GM18907 (cell line): ENCODE data around the gene SPC24.
A peak's percentile ranks its signal among the peaks of the same experiment; 100 is the strongest.
"Not testable (repeated sequence)": the region's sequence is repeated elsewhere in the genome, so short reads cannot be mapped to it uniquely, and the experiment has no call there.

ENCODE experiments used
- ATAC-seq: cut with Tn5 transposase; IDR thresholded peaks from one replicate; pipeline ENCODE4 v1.9.1; 2021; ENCODE audit warnings: mild to moderate bottlenecking, moderate library complexity; ENCODE audit not compliant: unreplicated experiment

Gene SPC24

DNA sequence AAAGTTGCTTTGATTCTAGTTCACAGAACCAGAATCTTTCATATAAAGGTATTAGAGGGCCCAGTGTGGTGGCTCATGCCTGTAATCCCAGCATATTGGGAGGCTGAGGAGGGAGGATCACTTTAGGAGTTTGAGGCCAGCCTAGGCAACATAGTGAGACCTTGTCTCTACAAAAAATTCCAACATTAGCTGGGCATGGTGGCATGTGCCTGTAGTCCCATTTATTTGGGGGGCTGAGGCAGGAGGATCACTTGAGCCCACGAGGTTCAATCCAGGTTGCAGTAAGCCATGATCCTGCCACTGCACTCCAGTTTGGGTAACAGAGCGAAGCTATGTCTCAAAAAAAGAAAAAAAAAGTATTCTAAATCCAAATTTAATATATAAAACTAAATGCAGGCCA lies 57.3 kb downstream of the SPC24 start:
- no peak for ATAC-seq

DNA sequence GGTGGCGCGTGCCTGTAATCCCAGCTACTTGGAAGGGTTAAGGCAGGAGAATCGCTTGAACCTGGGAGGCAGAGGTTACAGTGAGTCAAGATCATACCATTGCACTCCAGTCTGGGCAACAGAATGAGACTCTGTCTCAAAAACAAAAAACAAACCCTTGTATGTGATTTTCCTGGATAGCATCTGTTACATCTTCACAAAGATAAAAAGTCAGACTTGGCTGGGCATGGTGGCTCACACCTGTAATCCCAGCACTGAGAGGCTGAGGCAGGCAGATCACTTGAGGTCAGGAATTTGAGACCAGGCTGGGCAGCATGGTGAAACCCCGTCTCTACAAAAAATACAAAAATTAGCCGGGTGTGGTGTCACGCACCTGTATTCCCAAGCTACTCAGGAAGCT lies 58.2 kb downstream of the SPC24 start:
- not testable (repeated sequence) for ATAC-seq

- peak; percentile 42 for ATAC-seq
Observed at GRCh38 chr19:11096210-11096841, 59.3 kb downstream of the SPC24 start.
